Stimulated activated CD4-positive, alpha-beta T cell treated with anti-CD3 and anti-CD28 coated beads, TNF-alpha, amount 100 ng/mL, for 48 hours (primary cell): ENCODE data around the gene CCDC194.

Experiments
- DNase-seq, 3 donors: peaks; one replicate each; pipeline ENCODE4 v3.0.0-alpha.2; 2020; ENCODE audit warnings: low read depth in 3 of 3

The CCDC194 gene

DNA sequence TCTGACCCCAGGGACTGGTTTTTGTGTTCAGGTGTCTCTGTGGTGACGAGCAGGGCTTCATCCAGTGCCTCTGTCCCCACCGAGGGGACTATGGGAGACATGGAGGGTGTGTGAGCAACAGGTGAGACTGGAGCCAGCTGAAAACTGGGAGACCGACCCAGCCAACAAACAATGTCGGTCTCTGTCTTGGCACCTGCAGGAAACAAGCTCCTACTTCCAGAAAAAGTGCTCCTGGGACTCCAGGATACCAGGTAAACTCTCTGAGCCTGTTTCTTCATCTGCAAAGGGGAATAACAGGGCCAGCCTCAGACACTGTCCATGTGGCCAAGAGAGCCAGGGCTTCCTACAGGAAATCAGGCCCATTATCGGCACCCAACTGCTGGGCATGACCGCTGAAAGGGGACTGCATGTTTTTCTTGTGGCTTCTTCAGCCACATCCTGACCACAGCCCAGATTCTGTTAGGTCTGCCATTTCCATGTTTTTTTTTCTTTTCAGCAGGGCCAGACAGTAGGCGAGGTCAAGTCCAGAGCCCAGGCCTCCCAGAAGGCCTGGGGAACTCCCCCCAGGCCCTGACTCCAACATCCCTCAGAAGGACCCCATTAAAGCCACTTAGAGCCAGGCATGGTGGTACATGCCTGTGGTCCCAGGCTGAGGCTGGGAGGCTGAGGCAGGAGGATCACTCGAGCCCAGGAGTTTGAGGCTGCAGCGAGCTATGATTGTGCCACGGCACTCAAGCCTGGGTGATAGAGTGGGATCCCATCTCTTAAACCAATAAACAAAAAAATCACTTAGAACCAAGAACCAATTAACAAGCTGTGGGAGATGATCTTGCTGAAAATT is 12.3 kb upstream of the CCDC194 start:
- no peak for DNase-seq

DNA sequence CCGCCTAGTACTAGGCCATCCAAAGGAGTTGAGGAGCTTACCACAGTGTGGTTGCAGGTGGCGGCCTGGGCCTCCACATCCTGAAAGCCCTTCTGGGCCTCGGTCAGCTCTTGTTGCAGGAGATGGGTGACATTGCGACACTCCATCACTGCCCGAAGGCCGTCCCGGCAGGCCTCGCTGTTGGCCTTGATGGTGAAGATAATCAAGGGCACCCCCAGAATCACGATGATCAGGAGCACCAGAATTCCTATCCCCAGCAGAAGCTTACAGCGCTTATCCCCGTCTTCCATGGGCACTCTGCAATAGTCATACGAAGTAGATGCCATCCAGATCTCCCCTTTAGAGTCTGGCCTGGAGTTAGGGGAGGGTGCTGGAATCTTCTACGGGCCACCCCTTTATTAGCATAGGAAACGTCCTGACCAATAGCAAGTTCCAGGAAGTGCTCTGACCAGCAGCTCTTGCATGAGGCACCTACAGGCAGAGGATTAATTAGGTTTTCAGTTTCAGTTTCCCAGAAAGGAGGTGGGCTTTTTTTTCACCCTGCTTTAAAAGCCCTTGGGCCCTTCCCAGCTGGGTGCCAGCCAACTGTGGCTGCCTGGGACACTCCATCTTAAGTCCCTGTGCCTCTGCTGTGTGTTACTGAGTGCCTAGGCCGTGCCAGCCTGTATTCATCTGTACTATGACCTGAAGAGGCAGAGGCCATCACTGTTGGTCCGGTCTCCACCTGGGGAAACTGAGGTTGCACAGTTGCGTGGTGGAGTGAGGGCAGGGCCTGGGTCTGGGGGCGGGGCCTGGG is 11.5 kb upstream of the CCDC194 start, which contains the start of gene BST2:
BST2 (minus strand) TSS at position 381 of the 796 bp plus-strand sequence; CDS start at position 326, 55 bp downstream.
- DNase-seq: peak in 1 of 3 donors; percentile 55

DNA sequence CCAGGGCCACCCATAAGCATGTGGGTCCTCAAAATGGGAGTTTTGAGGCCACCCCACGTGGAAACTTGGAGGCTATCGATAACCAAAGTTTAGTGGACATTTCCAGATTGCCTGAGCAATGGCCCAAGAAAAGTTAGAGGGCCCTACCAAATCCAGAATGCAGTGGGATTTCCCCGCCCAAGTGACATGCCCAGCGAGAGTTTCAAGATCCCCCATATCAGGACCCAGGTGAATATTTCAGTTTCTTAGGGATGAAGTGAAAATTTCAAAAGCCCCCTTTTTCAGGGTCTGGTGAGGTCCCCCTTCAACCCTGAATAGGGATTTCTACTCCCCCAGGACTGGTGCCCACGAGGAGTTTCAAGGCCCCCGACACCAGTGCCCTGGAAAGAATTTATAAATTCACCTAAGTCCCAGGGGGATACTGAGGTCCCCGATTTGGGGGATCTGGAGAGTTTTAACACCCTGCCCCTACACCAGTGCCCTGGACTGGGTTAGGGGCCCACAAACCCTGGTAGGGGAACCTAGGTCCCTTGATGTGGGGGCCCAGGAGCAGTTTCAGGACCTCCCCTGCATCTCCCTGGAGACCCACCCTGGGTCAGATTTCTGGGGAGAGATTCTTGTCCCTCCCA is 10.7 kb upstream of the CCDC194 start:
- no peak for DNase-seq

DNA sequence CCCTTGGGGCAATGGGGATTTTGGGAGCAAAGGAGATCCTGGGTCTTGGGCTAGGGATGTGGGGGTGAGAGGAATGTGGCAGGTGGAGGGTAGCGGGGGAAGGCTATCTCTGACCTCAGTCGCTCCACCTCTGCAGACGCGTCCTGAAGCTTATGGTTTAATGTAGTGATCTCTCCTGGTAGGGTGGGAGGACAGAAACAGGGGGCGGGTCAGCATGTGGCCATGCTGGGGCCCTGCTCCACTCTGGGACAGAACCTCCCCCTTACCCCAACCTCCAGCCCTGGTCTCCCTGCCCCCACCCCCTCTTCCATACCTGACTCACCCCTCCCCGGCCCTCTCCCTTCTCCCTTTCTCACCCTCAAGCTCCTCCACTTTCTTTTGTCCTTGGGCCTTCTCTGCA is 10.0 kb upstream of the CCDC194 start:
- no peak for DNase-seq

DNA sequence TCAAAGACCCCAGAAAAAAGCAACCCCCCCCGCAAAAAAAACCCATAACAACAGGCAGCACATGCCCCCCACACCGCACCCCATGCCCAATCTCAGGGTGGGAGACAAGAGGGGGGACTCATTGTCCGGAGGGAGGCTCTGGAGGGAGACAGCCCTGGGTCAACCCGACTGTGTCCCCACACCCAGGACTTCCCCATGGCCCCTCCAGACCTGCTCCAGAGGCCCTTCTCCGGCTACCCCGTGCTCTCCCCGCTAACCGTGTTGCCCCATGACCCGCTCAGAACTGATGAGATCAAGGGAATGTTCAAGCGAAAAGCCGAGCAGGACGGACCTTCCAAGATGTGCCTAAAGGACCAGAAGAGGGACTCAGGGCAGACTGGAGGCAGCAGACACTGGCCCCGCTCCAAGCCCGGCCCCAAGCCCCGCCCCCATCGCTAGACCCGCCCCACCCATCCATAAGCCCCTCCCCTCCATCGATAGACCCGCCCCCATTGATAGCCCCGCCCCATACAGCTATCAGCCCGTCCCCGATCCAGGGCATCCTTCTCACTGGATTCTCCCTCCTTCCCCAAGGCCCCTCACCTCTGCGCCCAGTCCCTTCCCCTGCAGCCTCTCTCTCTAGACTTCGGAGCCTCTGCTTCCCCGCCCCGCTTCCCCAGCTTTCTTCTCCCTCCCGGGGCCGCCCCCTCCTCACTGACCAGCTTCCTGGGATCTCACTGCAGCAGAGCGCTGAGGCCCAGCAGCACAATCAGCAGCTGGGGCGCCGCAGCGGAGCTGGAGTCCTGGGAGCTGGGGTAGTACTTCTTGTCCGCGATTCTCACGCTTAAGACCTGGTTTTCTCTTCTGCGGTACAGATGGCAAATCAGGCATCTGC is 9.2 kb upstream of the CCDC194 start:
- peak in 1 of 3 donors; percentile 50 for DNase-seq

DNA sequence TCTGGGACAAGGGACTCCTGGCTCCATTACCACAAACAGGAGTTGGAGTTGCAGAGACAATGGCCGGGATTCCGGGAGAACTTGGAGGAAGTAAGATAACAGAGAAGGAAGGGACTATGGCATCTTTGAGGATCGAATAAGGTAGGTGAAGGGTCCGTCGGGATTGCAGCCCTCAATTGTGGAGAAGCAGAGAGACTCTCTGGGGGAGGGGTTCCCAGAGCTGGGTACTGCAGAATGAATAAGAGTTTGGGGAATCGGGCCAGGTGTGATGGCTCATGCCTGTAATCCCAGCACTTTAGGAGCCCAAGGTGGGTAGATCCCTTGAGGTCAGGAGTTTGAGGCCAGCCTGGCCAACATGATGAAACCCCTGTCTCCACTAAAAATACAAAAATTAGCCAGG is 7.6 kb upstream of the CCDC194 start:
- DNase-seq: no peak

DNA sequence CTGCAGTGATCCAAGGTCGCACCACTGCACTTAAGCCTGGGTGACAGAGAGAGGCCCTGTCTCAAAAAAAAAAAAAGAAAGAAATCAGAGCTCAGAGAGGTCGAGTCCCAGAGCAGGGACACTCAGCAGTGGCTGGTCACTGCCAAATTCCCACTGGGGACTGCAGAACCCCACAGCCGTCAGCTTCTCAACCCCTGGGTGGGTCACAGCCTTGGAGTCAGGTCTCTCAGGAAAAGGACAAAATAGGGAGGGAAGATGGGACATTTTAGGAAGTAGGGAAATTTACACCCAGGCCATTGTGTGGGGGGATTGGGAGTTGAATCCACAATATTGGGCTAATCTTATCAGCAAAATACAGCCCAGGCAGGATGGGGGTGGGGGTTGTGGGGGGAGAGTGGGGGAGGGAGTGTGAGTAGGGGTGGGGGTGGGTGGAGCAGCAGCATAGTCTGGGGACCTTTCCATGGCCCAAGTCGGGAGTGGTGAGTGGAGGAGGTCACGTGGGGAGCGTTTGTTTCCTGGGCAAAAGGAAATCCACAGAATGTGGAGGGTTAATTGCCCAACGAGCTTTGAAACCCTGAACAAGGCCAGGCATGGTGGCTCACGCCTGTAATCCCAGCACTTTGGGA is 5.0 kb upstream of the CCDC194 start:
- no peak for DNase-seq

DNA sequence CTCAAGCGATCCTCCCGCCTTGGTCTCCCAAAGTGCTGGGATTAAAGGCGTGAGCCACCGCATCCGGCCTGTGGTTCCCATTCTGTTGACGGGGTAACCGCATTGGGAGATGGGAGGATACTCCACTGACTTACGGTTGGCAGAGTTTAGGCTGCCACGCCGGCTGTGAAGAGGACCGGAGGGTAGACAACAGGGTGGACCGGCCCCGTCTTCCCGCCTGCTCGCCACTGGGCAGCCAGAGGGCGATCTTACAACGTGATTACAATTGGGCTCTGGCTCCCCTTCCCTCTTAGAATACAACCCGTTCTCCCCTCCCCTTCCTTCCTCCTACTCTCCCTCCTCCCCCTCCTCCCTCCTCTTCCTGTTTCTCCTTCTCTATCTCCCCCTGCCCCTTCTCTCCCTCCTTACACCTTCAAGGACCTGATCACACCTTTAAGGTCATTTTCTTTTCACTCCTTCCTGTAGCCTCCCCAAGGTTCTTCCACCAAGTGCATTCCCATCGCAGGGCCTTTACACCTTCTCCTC is 957 bp upstream of the CCDC194 start:
- peak in 2 of 3 donors; percentile 57 to 69 for DNase-seq

DNA sequence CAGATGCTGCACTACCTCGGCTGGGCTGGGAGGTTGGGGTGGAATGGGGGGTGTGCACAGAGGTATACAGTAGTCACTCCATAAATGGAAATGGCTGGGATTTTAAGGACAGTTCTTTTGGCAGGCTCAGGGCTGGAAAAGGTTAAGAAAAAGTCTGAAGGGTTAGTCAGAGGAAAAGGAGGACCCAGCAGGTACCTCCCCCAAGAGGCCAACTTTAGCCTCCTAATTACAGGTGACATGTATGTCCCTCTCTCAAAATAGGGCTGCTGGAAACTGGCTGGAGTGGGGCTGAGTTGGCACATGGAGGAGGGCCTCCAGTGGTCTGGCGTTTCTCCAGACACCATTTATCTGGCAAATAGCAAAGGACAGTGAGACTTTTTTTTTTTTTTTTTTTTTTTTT is 994 bp downstream of the CCDC194 start:
- DNase-seq: no peak

DNA sequence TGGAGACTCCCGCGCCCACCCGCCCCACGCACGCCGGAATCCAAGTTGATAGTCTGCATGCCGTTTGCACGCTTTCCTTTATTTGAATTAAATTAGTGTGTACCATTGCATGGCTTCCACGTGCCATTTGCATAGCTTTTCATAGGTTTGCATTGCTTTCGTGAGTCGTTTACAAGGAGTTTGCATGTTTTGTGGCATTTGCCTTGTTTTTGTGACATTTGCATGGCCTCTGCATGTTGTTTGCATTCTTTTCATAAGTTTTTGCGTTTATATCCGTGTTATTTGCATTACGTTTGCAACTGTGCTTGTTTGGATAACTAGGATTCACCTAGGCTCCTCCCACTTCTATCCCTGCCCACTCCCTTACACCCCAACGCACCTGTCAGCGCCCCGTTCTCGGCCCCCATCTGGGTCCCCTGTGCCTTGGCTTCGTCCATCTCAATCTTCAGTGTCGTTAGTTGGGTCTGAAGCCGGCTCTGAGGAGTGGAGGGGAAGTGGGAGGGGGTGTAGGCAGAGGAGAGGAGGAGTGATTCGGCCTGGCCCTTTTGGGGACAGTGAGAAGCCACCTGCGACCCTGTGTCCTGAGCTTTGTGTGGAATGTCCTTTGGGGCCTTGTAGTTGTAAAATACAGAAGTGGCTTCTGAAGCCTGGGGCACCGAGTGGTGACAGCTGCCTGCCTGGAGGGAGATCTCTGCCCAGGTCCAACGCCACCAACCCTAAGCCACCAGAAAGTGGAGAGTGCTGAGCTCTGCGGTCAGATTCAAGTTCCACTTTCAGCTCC is 2.4 kb downstream of the CCDC194 start:
- no peak for DNase-seq

DNA sequence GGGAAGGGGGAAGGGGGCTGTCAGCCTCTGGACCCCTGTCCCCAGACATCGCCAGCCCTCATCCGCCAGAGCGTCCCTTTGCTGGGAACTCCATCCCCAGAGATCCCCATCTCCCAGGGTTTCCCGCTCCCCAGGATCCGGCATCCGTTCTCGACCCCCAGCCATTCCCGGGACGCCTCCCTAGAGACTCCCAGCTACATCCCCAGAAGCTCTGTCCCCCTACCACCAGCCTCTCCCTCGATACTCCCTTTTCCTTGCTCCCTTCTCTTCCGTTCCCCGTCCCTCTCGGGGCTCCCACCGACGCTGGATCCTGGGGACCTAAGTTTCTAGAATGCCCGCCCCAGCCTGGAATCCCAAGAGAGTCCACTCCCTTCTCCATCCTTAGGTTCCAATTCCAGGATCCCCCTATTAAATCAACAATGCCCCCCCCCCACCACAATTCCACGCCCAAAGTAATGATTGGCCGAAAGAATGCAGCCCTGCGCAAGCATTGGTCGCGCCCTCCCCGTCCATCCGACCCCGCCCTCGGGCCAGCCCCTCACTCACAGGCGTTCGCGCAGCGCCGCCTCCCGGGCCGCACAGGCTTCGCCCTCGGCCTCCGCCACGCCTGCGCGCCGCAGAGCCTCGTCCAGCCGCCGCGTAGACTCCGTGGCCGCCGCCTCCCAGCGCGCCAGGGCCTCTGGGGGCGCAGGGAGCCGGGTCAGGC is 3.2 kb downstream of the CCDC194 start:
- DNase-seq: peak; percentile 77 to 94 (median 80)

DNA sequence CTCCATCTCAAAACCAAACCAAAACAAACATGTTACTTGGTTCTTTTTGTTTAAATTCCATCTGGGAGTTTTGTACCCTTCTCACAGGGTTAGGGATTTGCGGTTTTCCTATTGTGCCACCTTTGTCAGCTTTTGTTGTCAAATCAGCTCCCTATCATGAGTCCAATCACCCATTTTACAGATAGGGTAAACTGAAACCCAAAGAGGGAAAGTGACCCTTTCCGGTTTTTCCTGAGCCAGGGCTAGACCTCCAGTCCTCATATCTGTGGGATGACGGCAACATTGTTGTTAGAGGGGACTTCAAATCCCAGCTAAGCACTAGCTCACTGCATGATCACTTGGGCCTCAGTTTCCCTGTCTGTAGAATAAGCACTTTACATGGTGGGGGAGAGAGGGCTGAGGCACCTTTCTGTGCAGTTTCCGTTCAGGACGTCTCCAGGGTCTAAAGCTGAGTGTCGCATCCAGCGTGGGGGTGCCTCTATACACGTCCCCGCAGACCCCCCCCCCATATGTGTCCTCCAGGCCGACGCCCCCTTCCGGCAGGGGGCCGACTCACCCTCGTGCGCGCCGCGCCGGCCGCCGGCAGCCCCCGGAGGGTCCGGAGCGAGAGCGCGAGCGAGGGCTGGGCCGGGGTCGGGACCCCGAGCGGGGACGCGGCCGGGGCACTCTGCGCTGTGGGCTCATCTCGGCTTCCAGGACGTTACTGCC is 3.9 kb downstream of the CCDC194 start:
- DNase-seq: no peak

DNA sequence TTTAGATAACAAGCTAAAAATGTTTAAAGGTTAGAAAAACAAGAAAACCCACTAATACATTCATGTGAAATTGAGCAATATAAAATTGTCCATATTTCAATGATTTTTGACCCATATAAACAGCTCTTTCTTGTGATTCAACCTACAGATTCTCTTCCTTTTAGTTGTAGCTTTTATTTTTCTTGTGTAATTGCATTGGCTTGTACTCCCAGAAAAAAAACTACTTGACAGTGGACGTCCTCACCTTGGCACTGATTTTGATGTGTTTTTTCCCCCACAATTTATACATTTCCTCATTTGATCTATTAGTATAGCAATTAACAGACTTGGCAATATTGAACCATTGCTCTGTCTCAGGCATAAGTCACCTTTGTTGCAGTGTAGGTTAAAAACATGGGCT is 4.7 kb downstream of the CCDC194 start:
- no peak for DNase-seq

DNA sequence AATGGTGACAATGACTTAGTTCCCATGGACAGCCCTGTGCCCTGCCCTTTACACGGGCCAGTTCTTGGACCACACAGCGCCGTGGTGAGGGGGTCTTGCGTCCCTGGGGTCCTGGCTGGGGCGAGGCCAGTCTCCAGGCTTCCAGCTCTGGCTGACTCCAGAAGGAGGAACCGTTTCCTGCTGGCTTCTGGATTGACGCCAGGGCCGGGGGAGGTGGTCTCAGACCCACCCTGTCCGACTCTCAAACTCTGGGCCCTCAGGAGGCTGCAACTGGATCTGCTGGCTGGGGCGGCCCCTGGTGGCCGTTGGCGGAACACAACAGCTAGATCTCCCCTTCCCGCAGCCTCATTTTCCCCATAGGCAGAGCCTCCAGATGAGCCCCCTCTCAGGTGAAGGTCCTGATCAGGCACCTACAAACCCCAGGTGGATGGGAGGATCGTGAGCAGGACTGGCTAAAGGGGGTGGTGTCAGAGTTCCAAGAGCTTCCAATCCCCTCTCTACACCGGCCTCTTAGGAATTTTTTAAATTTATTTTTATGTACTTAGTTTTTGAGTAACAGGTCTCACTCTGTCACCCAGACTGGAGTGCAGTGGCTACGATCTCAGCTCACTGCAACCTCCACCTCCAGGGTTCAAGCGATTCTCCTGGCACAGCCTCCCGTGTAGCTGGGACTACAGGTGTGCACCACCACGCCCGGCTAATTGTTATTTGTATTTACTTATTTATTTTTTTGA is 8.0 kb downstream of the CCDC194 start:
- peak in 1 of 3 donors; percentile 37 for DNase-seq

DNA sequence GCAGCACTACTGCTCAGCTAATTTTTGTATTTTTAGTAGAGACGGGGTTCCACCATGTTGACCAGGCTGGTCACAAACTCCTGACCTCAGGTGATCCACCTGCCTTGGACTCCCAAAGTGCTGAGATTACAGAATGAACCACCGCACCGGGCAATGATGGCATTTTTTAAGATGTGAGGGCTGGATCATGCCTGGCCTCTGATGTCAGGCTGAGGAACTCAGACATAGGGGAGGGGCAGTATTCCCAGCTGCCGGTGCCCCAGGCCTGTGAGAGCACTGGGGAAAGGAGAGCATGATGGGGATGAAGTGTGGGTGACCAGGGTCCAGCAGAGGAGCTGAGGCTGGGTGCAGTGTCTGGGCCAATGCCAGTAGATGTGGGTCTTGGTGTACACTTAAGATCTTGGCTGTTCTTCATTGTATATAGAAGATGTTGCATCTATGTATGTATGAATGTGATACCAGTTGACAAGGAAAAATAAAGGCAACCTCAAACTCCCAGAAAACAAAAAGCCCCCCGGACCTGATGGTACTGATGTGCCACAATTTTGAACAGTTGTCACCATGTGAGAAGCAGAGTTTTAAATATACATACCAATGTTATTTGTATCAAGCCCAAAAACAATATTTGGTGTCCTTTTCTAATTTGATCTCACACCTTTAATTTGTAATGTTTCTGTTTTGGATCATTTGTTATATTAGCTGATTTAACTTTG is 13.4 kb downstream of the CCDC194 start:
- no peak for DNase-seq

DNA sequence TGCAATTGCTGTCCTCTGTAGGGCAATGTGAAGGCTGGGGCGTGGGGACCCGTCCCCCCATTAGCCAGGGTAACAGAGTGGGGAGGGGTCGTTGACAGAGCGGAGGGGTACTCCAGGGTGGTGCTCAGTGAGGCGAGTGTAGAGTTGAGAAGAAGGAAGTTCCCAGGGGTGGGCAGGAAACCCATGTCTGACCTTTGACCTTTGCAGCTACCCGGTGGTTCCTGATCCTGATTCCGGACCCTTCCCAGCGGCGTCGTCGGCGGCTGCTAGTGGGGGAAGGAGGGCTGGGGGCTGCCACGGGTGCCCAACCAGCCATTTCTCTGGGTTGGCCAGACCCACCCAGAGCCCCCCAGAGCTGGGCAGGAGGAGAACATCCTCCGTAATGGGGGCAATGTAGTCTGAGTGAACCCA is 14.8 kb downstream of the CCDC194 start:
- DNase-seq: no peak

DNA sequence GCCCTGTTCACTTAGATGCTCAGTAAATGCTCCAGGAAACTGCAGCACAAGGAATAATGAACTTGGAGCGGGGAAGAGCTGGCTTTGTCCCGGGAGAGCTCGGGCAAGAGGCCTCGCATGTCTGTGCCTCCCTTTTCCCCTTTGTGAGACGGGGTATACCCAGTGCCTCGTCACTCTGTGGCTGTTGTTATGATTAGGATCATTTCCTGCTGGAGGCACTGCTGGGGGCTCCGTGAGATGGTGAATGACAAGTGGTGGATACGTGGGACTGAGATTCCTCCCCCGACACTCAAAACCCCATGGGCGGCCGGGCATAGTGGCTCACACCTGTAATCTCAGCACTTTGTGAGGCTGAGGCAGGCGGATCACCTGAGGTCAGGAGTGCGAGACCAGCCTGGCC is 15.7 kb downstream of the CCDC194 start:
- DNase-seq: no peak
